Left ventricle myocardium inferior (tissue), 1 donor: ENCODE measurements around the gene FHIT. TPM values are rescaled to one million over a fixed set of nuclear protein-coding genes. Genes with fewer than 3 reads are reported as not detected.

Source experiments
- DNase-seq: peaks from one replicate; pipeline ENCODE4 v3.0.0-alpha.2; 2020
- H3K27ac ChIP-seq: fragments of 200-600 bp; replicated peaks from 2 replicates; pipeline ENCODE4 v1.8.0; 2021
- H3K27me3 ChIP-seq: fragments of 200-600 bp; 2 replicates; pipeline ENCODE4 v1.8.0; 2021; ENCODE audit warnings: low read depth
- H3K36me3 ChIP-seq: fragments of 200-600 bp; 2 replicates; pipeline ENCODE4 v1.8.0; 2021
- H3K4me1 ChIP-seq: fragments of 200-600 bp; 2 replicates; pipeline ENCODE4 v1.8.0; 2021
- H3K4me3 ChIP-seq: fragments of 200-600 bp; 2 replicates; pipeline ENCODE4 v1.8.0; 2021; ENCODE audit warnings: mild to moderate bottlenecking, moderate library complexity
- H3K9me3 ChIP-seq: fragments of 200-600 bp; replicated peaks from 2 replicates; pipeline ENCODE4 v1.8.0; 2021
- intact Hi-C: fragments of 100-400 bp; cut with micrococcal nuclease; formaldehyde crosslinking; loops from one replicate; pipeline ENCODE4 v1.11.0; 2022
- total RNA-seq: library from RNA; stranded (reverse); fragmentation: NEBNext Ultra II Directional; extraction: Animal tissue kit (Norgen Biotek cat#: 25700); gene quantifications from one replicate; pipeline ENCODE4 v1.2.1, GENCODE V29; 2021
- TF ChIP-seq, protein P1 (sequence below): fragments of 200-600 bp; IDR thresholded peaks from 2 replicates; pipeline ENCODE4 v1.8.0; 2021; ENCODE audit warnings: antibody characterized with exemption, mild to moderate bottlenecking, borderline replicate concordance
- donor health status: DM: no; HTN: yes; CAD: no; lungs with severe emphysema.

FHIT gene
- total RNA-seq, 1 donor from 2014 or later: 16.0 TPM

GRCh38 chr3:60225848-60226247 lies 1025.4 kb downstream of the FHIT start:
- H3K4me3 ChIP-seq: no peak overlapping the region
- intact Hi-C loops: no loop called here
- DNase-seq: no peak

DNA sequence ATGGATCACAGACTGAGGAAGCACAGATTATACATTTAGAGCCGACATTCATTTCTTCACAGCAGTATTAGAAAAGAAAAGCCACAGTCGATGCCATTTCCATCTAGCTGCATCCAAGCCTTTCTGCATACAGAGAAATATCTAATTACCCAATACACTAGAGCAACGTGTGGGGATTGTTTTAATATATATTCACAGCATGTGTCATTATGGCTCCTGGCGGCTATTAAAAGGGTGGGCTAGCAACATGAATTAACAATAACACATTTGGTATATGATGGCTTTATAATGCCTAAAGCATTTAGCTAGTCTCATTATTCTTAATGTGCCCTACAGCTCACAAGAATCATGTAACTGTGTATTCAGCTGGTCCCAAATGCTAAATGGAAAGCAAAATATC lies 1030.5 kb downstream of the FHIT start:
- Histone ChIP-seq H3K4me1 (peaks cover 13% of the 10 kb centered on the region), H3K4me3 (no peak overlapping the region), H3K36me3 (no peaks in the 10 kb centered on the region), H3K27ac (no peak overlapping the region), H3K9me3 (no peaks in the 10 kb centered on the region), H3K27me3 (no peaks in the 10 kb centered on the region)
- intact Hi-C loops: no loop called here
- TF ChIP-seq, protein P1, sequence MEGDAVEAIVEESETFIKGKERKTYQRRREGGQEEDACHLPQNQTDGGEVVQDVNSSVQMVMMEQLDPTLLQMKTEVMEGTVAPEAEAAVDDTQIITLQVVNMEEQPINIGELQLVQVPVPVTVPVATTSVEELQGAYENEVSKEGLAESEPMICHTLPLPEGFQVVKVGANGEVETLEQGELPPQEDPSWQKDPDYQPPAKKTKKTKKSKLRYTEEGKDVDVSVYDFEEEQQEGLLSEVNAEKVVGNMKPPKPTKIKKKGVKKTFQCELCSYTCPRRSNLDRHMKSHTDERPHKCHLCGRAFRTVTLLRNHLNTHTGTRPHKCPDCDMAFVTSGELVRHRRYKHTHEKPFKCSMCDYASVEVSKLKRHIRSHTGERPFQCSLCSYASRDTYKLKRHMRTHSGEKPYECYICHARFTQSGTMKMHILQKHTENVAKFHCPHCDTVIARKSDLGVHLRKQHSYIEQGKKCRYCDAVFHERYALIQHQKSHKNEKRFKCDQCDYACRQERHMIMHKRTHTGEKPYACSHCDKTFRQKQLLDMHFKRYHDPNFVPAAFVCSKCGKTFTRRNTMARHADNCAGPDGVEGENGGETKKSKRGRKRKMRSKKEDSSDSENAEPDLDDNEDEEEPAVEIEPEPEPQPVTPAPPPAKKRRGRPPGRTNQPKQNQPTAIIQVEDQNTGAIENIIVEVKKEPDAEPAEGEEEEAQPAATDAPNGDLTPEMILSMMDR: no peak
- DNase-seq: no peak

More at GRCh38 chr3:60225848-60226247, 1025.4 kb downstream of the FHIT start:
- Histone ChIP-seq H3K27ac (no peak overlapping the region), H3K36me3 (no peaks in the 10 kb centered on the region), H3K4me1 (peaks cover 16% of the 10 kb centered on the region), H3K27me3 (no peaks in the 10 kb centered on the region), H3K9me3 (no peaks in the 10 kb centered on the region)
- TF ChIP-seq, protein P1: no peak

GRCh38 chr3:60219501-60219900 lies 1031.8 kb downstream of the FHIT start:
- Histone ChIP-seq H3K27ac (no peak overlapping the region), H3K9me3 (no peaks in the 10 kb centered on the region), H3K4me1 (peaks cover 13% of the 10 kb centered on the region), H3K4me3 (no peak overlapping the region), H3K36me3 (no peaks in the 10 kb centered on the region), H3K27me3 (no peaks in the 10 kb centered on the region)
- intact Hi-C loops: no loop called here
- DNase-seq: no peak
- TF ChIP-seq, protein P1: no peak

DNA sequence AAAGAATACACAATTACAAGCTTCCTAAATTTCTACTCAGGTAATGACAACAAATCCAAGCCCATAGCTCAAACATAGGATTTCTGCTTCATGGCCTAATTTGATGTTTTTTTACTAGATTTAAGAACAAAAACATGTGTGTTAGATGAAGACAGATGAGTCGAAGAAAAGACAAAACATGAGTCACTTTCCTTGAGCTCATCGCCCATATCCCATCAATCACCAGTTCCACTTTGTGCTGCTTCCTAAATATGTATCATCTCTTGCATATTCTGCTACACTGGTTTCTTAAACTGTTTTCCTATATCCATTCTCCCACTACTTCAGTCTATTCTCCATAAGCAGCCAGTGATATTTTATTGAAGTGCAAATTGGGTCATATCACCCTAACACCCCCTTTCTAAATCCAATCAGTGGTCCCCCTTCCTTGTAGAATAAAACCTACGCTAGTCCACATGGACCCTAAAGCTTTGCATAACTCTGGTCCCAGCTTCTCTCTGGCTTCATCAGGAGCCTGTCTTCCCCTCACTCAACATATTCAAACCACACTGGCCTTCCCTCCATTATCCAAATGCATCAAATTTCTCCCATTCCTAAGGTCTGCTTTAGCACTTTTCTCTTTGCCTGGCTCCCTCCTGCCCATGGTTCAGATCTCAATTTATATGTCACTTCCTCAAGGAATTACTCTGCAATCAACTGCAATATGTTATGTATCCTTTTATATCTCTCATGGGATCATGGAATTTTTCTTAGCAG lies 1033.9 kb downstream of the FHIT start:
- Histone ChIP-seq H3K4me3 (no peak overlapping the region), H3K27ac (no peak overlapping the region), H3K9me3 (no peaks in the 10 kb centered on the region), H3K4me1 (peaks cover 13% of the 10 kb centered on the region), H3K36me3 (no peaks in the 10 kb centered on the region), H3K27me3 (no peaks in the 10 kb centered on the region)
- DNase-seq: no peak
- intact Hi-C loops: no loop called here
- TF ChIP-seq, protein P1: no peak

- Histone ChIP-seq H3K4me3 (no peak overlapping the region), H3K4me1 (peaks cover 13% of the 10 kb centered on the region), H3K9me3 (no peaks in the 10 kb centered on the region), H3K27me3 (no peaks in the 10 kb centered on the region), H3K27ac (no peak overlapping the region), H3K36me3 (no peaks in the 10 kb centered on the region)
- TF ChIP-seq, protein P1: no peak
- intact Hi-C loops: no loop called here
- no peak for DNase-seq
These were observed 1034.7 kb downstream of the FHIT start for GRCh38 chr3:60216462-60217075.
